ENCODE data around the gene RGMA.
"Not testable (repeated sequence)": the region's sequence is repeated elsewhere in the genome, so short reads cannot be mapped to it uniquely, and the experiment has no call there.

Gene RGMA

GRCh38 chr15:93066834-93067648, 22.0 kb downstream of the RGMA start:
- no peak for DNase-seq (ENCODE audit: low spot score)

GRCh38 chr15:93066224-93066681, 22.8 kb downstream of the RGMA start:
- no peak for DNase-seq (ENCODE audit: low spot score)

- DNase-seq (ENCODE audit: low spot score): no peak
Measured at GRCh38 chr15:93065641-93066045, 23.4 kb downstream of the RGMA start.

GRCh38 chr15:93063796-93064690, 25.0 kb downstream of the RGMA start:
- DNase-seq (ENCODE audit: low spot score): no peak

GRCh38 chr15:93063262-93063671, 25.7 kb downstream of the RGMA start:
- no peak for DNase-seq (ENCODE audit: low spot score)

DNA sequence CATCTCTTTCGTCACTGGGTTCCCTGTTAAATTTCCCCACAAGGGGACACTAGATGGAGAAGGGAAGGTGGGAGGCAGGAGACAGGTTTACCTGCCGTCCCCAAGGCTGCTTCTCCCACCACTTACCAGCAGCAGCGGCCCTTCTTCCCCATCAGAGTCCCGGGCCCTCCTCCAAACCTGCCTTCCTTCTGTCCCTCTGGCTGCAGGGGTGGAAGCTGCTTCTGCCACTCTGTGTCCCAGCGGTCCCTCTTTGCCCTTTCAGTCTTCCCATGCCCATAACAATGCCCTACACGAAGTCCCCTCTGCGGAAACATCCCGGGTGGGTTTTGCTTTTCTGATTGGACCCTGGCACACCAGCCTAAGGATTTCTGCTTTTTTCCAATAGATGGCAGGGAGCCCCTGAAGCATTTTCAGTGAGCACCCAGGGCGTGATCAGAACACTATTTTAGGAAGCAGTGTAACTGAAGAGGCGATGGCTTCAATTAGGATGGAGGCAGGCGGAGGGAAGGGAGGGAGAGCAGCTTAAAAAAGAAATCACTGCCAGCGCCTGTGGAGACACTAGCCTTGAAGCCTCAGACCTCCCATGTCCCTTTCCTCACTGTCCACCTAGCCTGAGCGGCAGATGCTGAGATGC, 26.3 kb downstream of the RGMA start:
- not testable (repeated sequence) for DNase-seq (ENCODE audit: low spot score)

- no peak for DNase-seq (ENCODE audit: low spot score)
Measured at GRCh38 chr15:93060336-93061248, 28.4 kb downstream of the RGMA start.

DNA sequence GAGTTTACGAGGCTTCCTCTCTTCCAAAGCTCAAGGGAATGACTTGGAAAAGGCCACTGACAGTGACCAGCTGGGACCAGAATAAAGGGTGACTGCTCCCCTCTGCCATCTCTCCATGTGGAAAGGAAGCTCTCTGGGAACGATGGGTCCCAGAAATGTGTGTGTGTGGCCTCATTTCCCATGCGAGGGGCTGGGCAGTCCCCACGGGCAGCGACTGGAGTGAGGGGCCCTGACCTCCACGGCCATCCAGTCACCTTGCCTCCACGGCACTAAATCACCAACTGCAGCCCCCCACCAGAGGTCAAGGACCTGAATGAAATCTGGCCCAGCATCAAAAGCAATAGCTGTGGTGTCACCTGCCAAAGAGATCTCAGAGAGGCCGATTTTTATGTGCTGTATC, 29.6 kb downstream of the RGMA start:
- no peak for DNase-seq (ENCODE audit: low spot score)

- no peak for DNase-seq (ENCODE audit: low spot score)
Measured at GRCh38 chr15:93058904-93059427, 30.0 kb downstream of the RGMA start.

DNA sequence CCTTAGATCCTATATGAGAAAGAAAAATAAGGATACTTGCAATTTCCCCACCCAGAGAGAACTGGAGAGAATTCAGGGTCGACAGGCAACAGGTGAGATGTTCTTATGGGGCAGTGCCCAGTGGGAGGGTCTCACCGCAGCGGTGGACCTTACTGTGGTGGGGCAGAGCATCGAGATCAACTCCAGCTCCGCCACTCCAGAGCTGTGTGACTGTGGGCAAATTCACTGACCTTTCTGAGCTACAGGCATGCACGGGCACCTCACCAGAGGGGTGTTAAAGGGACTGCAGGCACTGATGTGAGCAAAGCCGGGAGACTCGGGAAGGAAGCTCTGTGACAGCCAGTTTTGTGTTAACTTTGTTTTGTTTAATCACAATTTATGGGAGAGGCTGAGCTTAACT, 30.9 kb downstream of the RGMA start:
- DNase-seq (ENCODE audit: low spot score): no peak

- no peak for DNase-seq (ENCODE audit: low spot score)
Measured at GRCh38 chr15:93057618-93058017, 31.4 kb downstream of the RGMA start.

DNA sequence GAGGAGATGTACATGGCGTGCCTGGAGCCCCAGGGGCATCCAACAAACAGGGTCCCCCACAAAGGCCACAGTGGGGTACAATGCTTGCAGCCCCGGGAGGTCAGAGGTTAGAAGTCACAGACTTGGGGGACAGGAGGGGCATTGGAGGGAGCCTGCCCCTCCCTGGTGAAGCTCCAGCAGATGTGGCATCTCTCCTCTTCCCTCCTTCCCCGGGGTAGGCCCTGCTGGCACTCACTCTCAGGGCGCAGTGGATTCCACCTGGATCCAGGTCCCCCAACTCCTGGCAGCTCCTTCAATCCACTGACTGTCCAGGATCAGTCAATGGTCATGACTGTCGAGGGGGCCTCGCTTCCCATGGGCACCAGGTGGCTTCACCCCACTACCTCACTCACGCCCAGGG, 32.2 kb downstream of the RGMA start:
- no peak for DNase-seq (ENCODE audit: low spot score)

- DNase-seq (ENCODE audit: low spot score): no peak
Measured at GRCh38 chr15:93055211-93055610, 33.8 kb downstream of the RGMA start.

GRCh38 chr15:93052090-93052879, 36.7 kb downstream of the RGMA start:
- DNase-seq (ENCODE audit: low spot score): no peak

GRCh38 chr15:93051236-93052089, 37.5 kb downstream of the RGMA start:
- DNase-seq (ENCODE audit: low spot score): no peak

DNA sequence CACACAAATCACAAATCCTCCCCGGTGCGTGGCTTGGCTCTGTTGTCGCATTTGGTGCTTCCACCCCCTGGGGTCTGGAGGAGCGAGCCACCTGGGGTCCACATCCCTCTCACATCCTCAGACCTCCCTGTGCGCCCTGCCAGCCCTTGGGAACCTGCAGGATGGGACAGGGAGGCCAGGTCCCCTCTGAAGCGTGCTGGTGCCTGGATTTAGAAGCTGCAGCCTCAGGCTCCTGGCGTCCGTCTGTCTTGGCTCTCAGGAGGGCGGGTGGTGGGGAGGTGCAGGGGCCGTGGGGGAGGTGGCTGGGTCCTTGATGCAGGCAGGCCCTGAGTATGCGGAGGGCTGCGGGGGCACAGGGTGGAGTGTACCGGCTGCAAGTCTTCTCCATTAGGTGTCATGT, 38.4 kb downstream of the RGMA start:
- DNase-seq (ENCODE audit: low spot score): no peak

DNA sequence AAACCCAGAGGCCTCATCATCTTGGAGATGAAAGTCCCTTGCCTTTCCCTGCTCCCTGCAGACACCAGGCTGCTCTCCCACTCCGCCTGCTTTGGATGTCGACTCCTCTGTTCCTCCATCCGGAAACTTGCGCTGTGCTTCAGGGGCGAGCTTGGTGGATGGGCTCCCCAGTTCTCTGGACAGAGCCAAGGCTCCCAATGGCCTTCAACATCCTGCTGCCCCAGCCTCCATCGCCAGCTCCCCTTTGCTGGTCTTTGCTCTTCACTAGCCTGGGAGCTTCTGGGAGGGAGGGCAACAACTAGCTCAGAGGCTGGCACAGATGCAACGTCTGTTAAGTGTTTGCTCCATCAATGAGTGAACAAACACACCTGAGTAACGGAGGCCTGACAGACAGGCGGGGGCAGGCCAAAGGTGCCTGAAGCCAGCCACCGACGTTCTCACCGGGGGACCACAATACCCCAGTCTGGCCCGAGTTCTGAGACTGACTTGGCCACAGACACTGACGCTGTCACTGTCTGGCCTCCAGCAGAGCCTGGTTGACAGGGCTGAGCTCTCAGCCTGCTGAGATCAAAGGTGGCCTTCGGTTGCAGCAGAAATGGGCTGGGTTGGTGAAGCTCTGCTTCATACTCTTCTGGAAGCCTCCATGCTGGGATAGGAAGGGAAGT, 39.0 kb downstream of the RGMA start:
- no peak for DNase-seq (ENCODE audit: low spot score)

GRCh38 chr15:93049233-93049632, 39.8 kb downstream of the RGMA start:
- DNase-seq (ENCODE audit: low spot score): no peak

DNA sequence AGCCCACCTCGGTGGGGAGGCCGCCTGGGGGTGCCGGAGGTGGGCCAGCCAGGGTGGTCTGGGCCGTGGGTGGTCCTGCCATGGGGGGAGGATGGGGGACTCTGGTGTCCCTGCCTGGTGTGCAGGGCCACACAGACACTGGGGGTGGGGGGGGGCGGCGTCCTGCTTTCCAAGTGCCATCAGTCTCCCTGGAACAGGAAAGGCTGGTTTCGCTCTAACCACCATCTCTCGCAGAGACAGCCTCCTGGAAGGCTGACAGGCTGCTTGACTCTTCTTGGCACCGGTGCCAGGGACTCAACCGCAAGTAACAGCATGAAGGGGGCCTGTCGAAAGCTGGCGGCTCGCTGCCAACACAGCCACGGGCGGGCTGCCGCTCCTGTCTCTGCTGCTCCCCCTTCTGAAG, 40.3 kb downstream of the RGMA start:
- no peak for DNase-seq (ENCODE audit: low spot score)

Measured in hematopoietic multipotent progenitor cell treated with erythropoietin and hydrocortisone succinate and interleukin-3 and kit ligand, for 17 days (in vitro differentiated cells).